ENCODE measurements around the gene DISP1.

DISP1 gene

GRCh38 chr1:222784371-222784770, 30.5 kb upstream of the DISP1 start:
- H3K4me3 ChIP-seq (ENCODE audit: low read depth, low read length): no peak overlapping the region
- no peak for DNase-seq
- H3K36me3 ChIP-seq: no peaks in the 10 kb centered on the region
- no peaks in the 10 kb centered on the region for H3K4me1 ChIP-seq
- no peaks in the 10 kb centered on the region for H3K9me3 ChIP-seq
- peaks cover 7% of the 10 kb centered on the region; the same call in 1 of the 2 replicates for H3K27me3 ChIP-seq
- TF ChIP-seq, protein P1, sequence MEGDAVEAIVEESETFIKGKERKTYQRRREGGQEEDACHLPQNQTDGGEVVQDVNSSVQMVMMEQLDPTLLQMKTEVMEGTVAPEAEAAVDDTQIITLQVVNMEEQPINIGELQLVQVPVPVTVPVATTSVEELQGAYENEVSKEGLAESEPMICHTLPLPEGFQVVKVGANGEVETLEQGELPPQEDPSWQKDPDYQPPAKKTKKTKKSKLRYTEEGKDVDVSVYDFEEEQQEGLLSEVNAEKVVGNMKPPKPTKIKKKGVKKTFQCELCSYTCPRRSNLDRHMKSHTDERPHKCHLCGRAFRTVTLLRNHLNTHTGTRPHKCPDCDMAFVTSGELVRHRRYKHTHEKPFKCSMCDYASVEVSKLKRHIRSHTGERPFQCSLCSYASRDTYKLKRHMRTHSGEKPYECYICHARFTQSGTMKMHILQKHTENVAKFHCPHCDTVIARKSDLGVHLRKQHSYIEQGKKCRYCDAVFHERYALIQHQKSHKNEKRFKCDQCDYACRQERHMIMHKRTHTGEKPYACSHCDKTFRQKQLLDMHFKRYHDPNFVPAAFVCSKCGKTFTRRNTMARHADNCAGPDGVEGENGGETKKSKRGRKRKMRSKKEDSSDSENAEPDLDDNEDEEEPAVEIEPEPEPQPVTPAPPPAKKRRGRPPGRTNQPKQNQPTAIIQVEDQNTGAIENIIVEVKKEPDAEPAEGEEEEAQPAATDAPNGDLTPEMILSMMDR (IDR thresholded peaks at IDR 0.05; ENCODE audit: low read depth, low read length): no peak

DNA sequence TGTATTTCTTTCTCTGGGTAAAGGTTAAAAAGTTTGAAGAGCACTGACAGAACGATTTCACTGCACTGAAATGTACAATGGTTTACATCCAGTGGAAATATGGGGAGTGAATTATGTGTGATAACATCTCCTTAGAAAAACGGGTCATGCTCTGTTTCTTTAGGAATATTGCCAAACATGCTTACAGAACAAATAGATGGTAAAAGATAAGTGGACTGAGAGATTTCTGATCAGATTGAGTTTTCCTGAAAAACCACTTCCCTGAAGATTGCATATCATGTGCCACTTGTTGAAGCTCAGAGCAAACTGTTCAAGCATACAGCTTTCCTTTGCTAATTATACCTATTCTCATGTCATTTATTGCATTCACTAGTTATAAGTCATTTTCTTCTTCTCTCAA, 29.9 kb upstream of the DISP1 start:
- no peaks in the 10 kb centered on the region for H3K36me3 ChIP-seq

GRCh38 chr1:222785529-222785928, 29.3 kb upstream of the DISP1 start:
- H3K27me3 ChIP-seq: peaks cover 7% of the 10 kb centered on the region; the same call in 1 of the 2 replicates
- no peaks in the 10 kb centered on the region for H3K9me3 ChIP-seq
- TF ChIP-seq, protein P1 (IDR thresholded peaks at IDR 0.05; ENCODE audit: low read depth, low read length): no peak
- H3K4me3 ChIP-seq (ENCODE audit: low read depth, low read length): no peak overlapping the region
- no peaks in the 10 kb centered on the region for H3K4me1 ChIP-seq
- no peaks in the 10 kb centered on the region for H3K36me3 ChIP-seq
- no peak for DNase-seq

More for the DNA sequence above, 29.9 kb upstream of the DISP1 start:
- Histone ChIP-seq H3K4me3 (ENCODE audit: low read depth, low read length) (no peak overlapping the region), H3K27me3 (peaks cover 7% of the 10 kb centered on the region; the same call in 1 of the 2 replicates), H3K4me1 (no peaks in the 10 kb centered on the region), H3K9me3 (no peaks in the 10 kb centered on the region)
- TF ChIP-seq, protein P1 (IDR thresholded peaks at IDR 0.05; ENCODE audit: low read depth, low read length): no peak
- no peak for DNase-seq

GRCh38 chr1:222786121-222786520, 28.7 kb upstream of the DISP1 start:
- TF ChIP-seq, protein P1 (IDR thresholded peaks at IDR 0.05; ENCODE audit: low read depth, low read length): no peak
- Histone ChIP-seq H3K9me3 (no peaks in the 10 kb centered on the region), H3K36me3 (no peaks in the 10 kb centered on the region), H3K27me3 (peaks cover 7% of the 10 kb centered on the region; the same call in 1 of the 2 replicates), H3K4me1 (no peaks in the 10 kb centered on the region), H3K4me3 (ENCODE audit: low read depth, low read length) (no peak overlapping the region)
- no peak for DNase-seq

DNA sequence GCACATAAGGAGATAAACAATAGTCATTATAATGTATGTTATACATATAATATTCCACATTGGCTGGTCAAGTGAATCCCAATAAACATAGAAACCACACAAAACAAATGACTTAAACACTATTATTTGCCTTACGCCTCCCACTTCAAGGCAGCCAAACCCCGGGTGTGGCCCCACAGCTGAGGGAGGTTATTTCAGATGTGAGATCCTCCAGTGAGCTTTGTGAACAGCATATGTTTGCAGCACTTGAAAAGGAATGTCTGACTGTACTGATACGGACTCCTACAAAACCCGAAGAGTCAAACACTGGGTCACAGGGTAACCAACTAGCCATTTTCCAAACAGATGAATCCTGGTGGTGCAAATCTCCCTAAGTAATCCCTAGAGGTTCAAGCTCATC, 27.1 kb upstream of the DISP1 start:
- H3K4me3 ChIP-seq (ENCODE audit: low read depth, low read length): no peak overlapping the region
- no peaks in the 10 kb centered on the region for H3K36me3 ChIP-seq
- H3K4me1 ChIP-seq: no peaks in the 10 kb centered on the region
- no peaks in the 10 kb centered on the region for H3K9me3 ChIP-seq
- DNase-seq: no peak
- peaks cover 7% of the 10 kb centered on the region; the same call in 1 of the 2 replicates for H3K27me3 ChIP-seq
- TF ChIP-seq, protein P1 (IDR thresholded peaks at IDR 0.05; ENCODE audit: low read depth, low read length): no peak

DNA sequence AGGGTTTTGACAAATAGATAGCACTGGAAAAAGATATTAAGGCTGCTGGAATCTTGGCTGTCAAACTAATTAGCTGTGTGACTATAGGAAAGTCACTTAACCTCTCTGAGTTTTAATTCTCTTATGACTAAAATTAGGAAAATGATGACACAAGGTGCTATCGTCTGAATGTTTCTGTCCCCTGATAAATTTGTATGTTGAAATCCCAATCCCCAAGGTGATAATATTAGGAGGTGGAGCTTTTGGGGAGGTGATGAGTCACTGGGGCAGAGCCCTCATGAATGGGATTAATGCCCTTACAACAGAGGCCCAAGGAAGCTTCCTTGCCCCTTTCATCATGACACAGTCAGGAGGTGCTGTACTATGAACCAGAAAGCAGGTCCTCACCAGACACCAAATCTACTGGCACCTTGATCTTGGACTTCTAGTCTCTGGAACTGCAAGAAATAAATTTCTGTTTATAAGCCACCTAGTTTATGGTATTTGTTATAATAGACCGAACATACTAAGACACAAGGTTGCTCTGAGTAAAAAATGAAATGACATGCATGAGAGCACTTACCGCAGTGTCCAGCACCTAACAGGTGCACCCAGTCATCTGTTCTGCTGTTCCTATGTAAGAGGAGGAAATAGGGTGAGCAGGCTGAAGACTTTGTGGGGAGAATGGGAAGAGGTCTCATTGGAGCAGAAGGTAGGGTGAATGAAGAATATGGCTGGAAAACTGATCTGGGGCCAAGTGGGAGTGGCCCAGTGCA, 26.3 kb upstream of the DISP1 start:
- H3K4me3 ChIP-seq (ENCODE audit: low read depth, low read length): no peak overlapping the region
- H3K36me3 ChIP-seq: no peaks in the 10 kb centered on the region
- peaks cover 4% of the 10 kb centered on the region; the same call in 1 of the 2 replicates for H3K27me3 ChIP-seq
- TF ChIP-seq, protein P1 (IDR thresholded peaks at IDR 0.05; ENCODE audit: low read depth, low read length): no peak
- DNase-seq: no peak
- no peaks in the 10 kb centered on the region for H3K4me1 ChIP-seq
- H3K9me3 ChIP-seq: no peaks in the 10 kb centered on the region

Data from BE2C (cell line).